Fibroblast of lung (primary cell): Measurements from ENCODE around the gene MAGI2. TPM values are rescaled to one million over a fixed set of nuclear protein-coding genes. Genes with fewer than 3 reads are reported as not detected.

Experiments used
- DNase-seq, 2 donors: peaks; one replicate each; pipeline versions ENCODE4 v3.0.0 to v3.0.0-alpha.2; 2010; ENCODE audit warnings: low read depth in 2 of 2
- H2AFZ ChIP-seq: 2 replicates; pipeline ENCODE4 v1.5.1; 2012; ENCODE audit warnings: low read length, control low read depth, inconsistent platforms
- H3K27ac ChIP-seq: 2 replicates; pipeline ENCODE4 v1.5.1; 2011; ENCODE audit warnings: low read length, control low read depth; ENCODE audit not compliant: insufficient read depth
- H3K27me3 ChIP-seq: 2 replicates; pipeline ENCODE4 v1.5.1; 2011; ENCODE audit warnings: mild to moderate bottlenecking, low read length; ENCODE audit not compliant: control insufficient read depth, insufficient read depth
- H3K36me3 ChIP-seq: 2 replicates; pipeline ENCODE4 v1.5.1; 2011; ENCODE audit warnings: low read length; ENCODE audit not compliant: control insufficient read depth, insufficient read depth
- H3K4me1 ChIP-seq: 2 replicates; pipeline ENCODE4 v1.5.1; 2011; ENCODE audit warnings: low read length; ENCODE audit not compliant: control insufficient read depth, insufficient read depth; ENCODE audit errors: extremely low read depth
- H3K4me2 ChIP-seq: 2 replicates; pipeline ENCODE4 v1.5.1; 2011; ENCODE audit warnings: low read length, control low read depth; ENCODE audit not compliant: insufficient read depth; ENCODE audit errors: extremely low read depth
- H3K4me3 ChIP-seq, 4 experiments: fragments of 200-600 bp in 1 of 4; sonication (generic) in 1 of 4; replicated peaks in 1 of 4; 2 replicates each; pipeline ENCODE4 v1.5.1; 2011 to 2016; ENCODE audit warnings: low read length in 4 of 4, low read depth in 3 of 4, mild to moderate bottlenecking in 3 of 4, control low read depth in 2 of 4, inconsistent platforms in 1 of 4, mixed read lengths in 1 of 4; ENCODE audit not compliant: insufficient read depth in 1 of 4; ENCODE audit errors: control extremely low read depth in 1 of 4
- H3K79me2 ChIP-seq: 2 replicates; pipeline ENCODE4 v1.5.1; 2012; ENCODE audit warnings: mild to moderate bottlenecking, low read length, inconsistent platforms; ENCODE audit not compliant: control insufficient read depth, insufficient read depth
- H3K9ac ChIP-seq: 2 replicates; pipeline ENCODE4 v1.5.1; 2011; ENCODE audit warnings: mild to moderate bottlenecking, low read length, control low read depth; ENCODE audit not compliant: insufficient read depth
- H3K9me3 ChIP-seq: 2 replicates; pipeline ENCODE4 v1.5.1; 2012; ENCODE audit warnings: low read depth, low read length; ENCODE audit not compliant: control insufficient read depth, insufficient read depth
- H4K20me1 ChIP-seq: 2 replicates; pipeline ENCODE4 v1.5.1; 2011; ENCODE audit warnings: low read length; ENCODE audit not compliant: control insufficient read depth, insufficient read depth; ENCODE audit errors: extremely low read depth
- EZH2 ChIP-seq: IDR thresholded peaks from 2 replicates; pipeline ENCODE4 v1.5.1; 2012; ENCODE audit warnings: low read length, control low read depth, mild to moderate bottlenecking; ENCODE audit errors: missing control alignments
- polyA plus RNA-seq, 2 donors: library from polyadenylated mRNA; depleted of rRNA in 1 of 2; stranded (reverse) in 1 of 2; unstranded in 1 of 2; fragments of >200 nt; gene quantifications; 2 replicates each; pipeline ENCODE4 v1.2.1, GENCODE V29; 2011 to 2012; ENCODE audit warnings: missing spikeins in 1 of 2
- total RNA-seq: library from RNA; depleted of rRNA; stranded (reverse); fragments of >200 nt; gene quantifications from 2 replicates; pipeline ENCODE4 v1.2.1, GENCODE V29; 2014
- TF ChIP-seq, protein P1 (sequence below), 2 donors: IDR thresholded peaks in 1 of 2; conservative IDR thresholded peaks in 1 of 2; 1 replicate in 1 of 2; 2 replicates in 1 of 2; pipeline ENCODE4 v1.5.1; 2011 to 2012; ENCODE audit warnings: low read length in 2 of 2, control low read depth in 1 of 2, inconsistent platforms in 1 of 2, low read depth in 1 of 2, mild to moderate bottlenecking in 1 of 2

Gene MAGI2
- total and polyA plus RNA-seq, 2 donors (not counting 1 experiment from before 2014, with no cell fraction given), result 1.8 to 17.0 TPM

- no peak overlapping the region for H3K9ac ChIP-seq
- peak overlapping the region; percentile 17 for H3K4me2 ChIP-seq
- H3K4me1 ChIP-seq, result no peaks in the 10 kb centered on the region
- H4K20me1 ChIP-seq, result no peaks in the 10 kb centered on the region
- DNase-seq, result no peak
- H3K79me2 ChIP-seq, result no peaks in the 10 kb centered on the region
- no peaks in the 10 kb centered on the region for H3K36me3 ChIP-seq
- no peak overlapping the region for H3K27ac ChIP-seq
- H3K4me3 ChIP-seq, result no peak overlapping the region
- H3K27me3 ChIP-seq, result no peaks in the 10 kb centered on the region
- no peaks in the 10 kb centered on the region for H3K9me3 ChIP-seq
- no peak overlapping the region for H2AFZ ChIP-seq
- TF ChIP-seq, protein P1, sequence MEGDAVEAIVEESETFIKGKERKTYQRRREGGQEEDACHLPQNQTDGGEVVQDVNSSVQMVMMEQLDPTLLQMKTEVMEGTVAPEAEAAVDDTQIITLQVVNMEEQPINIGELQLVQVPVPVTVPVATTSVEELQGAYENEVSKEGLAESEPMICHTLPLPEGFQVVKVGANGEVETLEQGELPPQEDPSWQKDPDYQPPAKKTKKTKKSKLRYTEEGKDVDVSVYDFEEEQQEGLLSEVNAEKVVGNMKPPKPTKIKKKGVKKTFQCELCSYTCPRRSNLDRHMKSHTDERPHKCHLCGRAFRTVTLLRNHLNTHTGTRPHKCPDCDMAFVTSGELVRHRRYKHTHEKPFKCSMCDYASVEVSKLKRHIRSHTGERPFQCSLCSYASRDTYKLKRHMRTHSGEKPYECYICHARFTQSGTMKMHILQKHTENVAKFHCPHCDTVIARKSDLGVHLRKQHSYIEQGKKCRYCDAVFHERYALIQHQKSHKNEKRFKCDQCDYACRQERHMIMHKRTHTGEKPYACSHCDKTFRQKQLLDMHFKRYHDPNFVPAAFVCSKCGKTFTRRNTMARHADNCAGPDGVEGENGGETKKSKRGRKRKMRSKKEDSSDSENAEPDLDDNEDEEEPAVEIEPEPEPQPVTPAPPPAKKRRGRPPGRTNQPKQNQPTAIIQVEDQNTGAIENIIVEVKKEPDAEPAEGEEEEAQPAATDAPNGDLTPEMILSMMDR (conservative IDR thresholded peaks at IDR 0.05 in 1 of 2, IDR thresholded peaks at IDR 0.05 in 1 of 2; ENCODE audit: low read depth in 1 of 2, low read length in 2 of 2), result no peak
- no peak for TF ChIP-seq EZH2
Observed at GRCh38 chr7:78780560-78780959, 672.9 kb downstream of the MAGI2 start.

DNA sequence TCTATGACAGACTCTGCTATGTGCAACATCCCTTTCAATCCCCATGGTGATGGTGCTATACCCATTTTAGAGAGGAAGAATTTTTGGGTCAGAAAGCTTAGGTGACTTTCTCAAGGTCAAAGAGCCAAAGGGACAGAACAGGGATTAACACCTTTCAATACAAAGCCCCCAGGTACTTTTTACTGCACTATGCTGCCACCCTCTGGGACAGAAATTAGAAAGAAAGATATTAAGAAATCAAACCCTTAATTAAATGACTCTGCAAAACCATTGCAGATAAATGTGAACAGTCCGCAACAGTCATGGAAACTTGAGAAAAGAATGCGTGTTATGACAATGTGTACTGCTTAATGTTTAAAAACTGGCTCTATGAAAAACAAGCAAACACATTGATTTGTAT, 673.7 kb downstream of the MAGI2 start:
- Histone ChIP-seq H3K4me1 (no peaks in the 10 kb centered on the region), H4K20me1 (no peaks in the 10 kb centered on the region), H3K4me2 (no peak overlapping the region), H3K27ac (no peak overlapping the region), H3K36me3 (no peaks in the 10 kb centered on the region), H3K27me3 (no peaks in the 10 kb centered on the region), H3K79me2 (no peaks in the 10 kb centered on the region), H3K9ac (no peak overlapping the region), H2AFZ (no peak overlapping the region), H3K4me3 (no peak overlapping the region), H3K9me3 (no peaks in the 10 kb centered on the region)
- TF ChIP-seq EZH2, result no peak
- TF ChIP-seq, protein P1 (conservative IDR thresholded peaks at IDR 0.05 in 1 of 2, IDR thresholded peaks at IDR 0.05 in 1 of 2; ENCODE audit: low read depth in 1 of 2, low read length in 2 of 2), result no peak
- no peak for DNase-seq

GRCh38 chr7:78777829-78778228, 675.6 kb downstream of the MAGI2 start:
- H3K4me3 ChIP-seq, result no peak overlapping the region
- no peaks in the 10 kb centered on the region for H4K20me1 ChIP-seq

More at GRCh38 chr7:78777829-78778228, 675.6 kb downstream of the MAGI2 start:
- Histone ChIP-seq H3K4me2 (no peak overlapping the region), H3K9me3 (no peaks in the 10 kb centered on the region), H3K36me3 (no peaks in the 10 kb centered on the region), H3K4me1 (no peaks in the 10 kb centered on the region), H3K27me3 (no peaks in the 10 kb centered on the region), H3K79me2 (no peaks in the 10 kb centered on the region), H2AFZ (no peak overlapping the region), H3K27ac (no peak overlapping the region), H3K9ac (no peak overlapping the region)
- peak in 1 of 2 donors; percentile 26 for DNase-seq
- no peak for TF ChIP-seq EZH2
- TF ChIP-seq, protein P1 (conservative IDR thresholded peaks at IDR 0.05 in 1 of 2, IDR thresholded peaks at IDR 0.05 in 1 of 2; ENCODE audit: low read depth in 1 of 2, low read length in 2 of 2), result no peak
